Ishikawa (cell line): ENCODE data around the gene MRPS34.

Experiments used
- CEBPB ChIP-seq: IDR thresholded peaks from 2 replicates; pipeline ENCODE4 v1.6.1; 2012
- CREB1 ChIP-seq: IDR thresholded peaks from 2 replicates; pipeline ENCODE4 v1.6.1; 2012; ENCODE audit warnings: low read depth
- EGR1 ChIP-seq: IDR thresholded peaks from 2 replicates; pipeline ENCODE4 v1.6.1; 2012
- EP300 ChIP-seq: IDR thresholded peaks from 2 replicates; pipeline ENCODE4 v1.6.1; 2012; ENCODE audit warnings: borderline replicate concordance
- MAX ChIP-seq: IDR thresholded peaks from 2 replicates; pipeline ENCODE4 v1.6.1; 2012
- NFIC ChIP-seq: IDR thresholded peaks from 2 replicates; pipeline ENCODE4 v1.6.1; 2012
- RAD21 ChIP-seq: IDR thresholded peaks from 2 replicates; pipeline ENCODE4 v1.6.1; 2012; ENCODE audit warnings: low read depth
- REST ChIP-seq: IDR thresholded peaks from 2 replicates; pipeline ENCODE4 v1.6.1; 2012; ENCODE audit warnings: low read depth, mild to moderate bottlenecking
- TAF1 ChIP-seq: IDR thresholded peaks from 2 replicates; pipeline ENCODE4 v1.6.1; 2012; ENCODE audit warnings: low read depth, mild to moderate bottlenecking
- TCF12 ChIP-seq: IDR thresholded peaks from 2 replicates; pipeline ENCODE4 v1.6.1; 2012; ENCODE audit warnings: low read depth
- TEAD4 ChIP-seq: IDR thresholded peaks from 2 replicates; pipeline ENCODE4 v1.6.1; 2012
- USF1 ChIP-seq: IDR thresholded peaks from 2 replicates; pipeline ENCODE4 v1.6.1; 2012
- YY1 ChIP-seq: IDR thresholded peaks from 2 replicates; pipeline ENCODE4 v1.6.1; 2012; ENCODE audit warnings: low read depth
- ZBTB7A ChIP-seq: IDR thresholded peaks from 2 replicates; pipeline ENCODE4 v1.6.1; 2012; ENCODE audit warnings: low read depth

- TF ChIP-seq YY1 (no peak), USF1 (no peak), REST (no peak), EP300 (no peak), MAX (no peak), TEAD4 (no peak), CREB1 (no peak), RAD21 (no peak), EGR1 (no peak), TAF1 (no peak), CEBPB (no peak), TCF12 (no peak), ZBTB7A (no peak), NFIC (no peak)
Observed at GRCh38 chr16:1785846-1786170, 12.9 kb upstream of the MRPS34 start.
